ENCODE results near the gene TMEM53. TPM values are rescaled to one million over a fixed set of nuclear protein-coding genes. Genes with fewer than 3 reads are reported as not detected.
A peak's percentile ranks its signal among the peaks of the same experiment; 100 is the strongest.

TMEM53 gene
- total RNA-seq, 2 experiments from 2014 or later = 4.5 to 4.9 TPM

DNA sequence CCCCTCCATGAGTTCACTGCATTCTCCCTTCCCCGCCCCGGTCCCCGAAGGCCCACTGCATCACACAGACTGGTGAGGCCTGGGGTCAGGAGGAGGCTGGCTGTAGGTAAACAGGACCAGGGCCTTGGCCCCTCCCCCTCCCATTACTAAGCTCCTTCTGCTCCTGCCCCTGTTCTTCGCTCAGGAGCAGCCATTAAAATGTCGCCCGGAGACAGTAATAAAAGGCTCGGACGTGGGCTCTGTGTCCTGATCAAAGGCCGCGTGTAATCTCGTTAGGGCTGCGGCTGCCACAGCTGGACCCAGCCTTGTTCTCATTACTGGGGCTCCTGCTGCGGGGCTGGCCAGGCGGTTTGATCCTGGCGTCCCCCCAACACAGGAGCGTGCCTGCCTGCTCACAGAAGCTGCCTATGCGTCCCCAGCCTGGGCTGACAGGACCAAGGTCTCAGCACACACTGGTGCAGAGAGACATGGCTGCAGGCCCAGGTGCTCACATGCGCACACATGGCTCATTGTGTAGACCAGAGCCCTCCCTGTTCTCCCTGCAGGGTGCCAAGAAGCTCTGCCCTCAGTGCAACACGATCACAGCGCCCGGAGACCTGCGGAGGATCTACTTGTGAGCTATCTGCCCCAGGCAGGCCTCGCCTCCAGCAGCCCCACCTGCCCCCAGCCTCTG is 24.0 kb downstream of the TMEM53 start:
- Mint-ChIP-seq H3K9me3 (no peaks in the 10 kb centered on the region), H3K36me3 (ENCODE audit: low read depth) (peaks cover 9% of the 10 kb centered on the region), H3K4me1 (ENCODE audit: low read depth) (no peaks in the 10 kb centered on the region), H3K27me3 (ENCODE audit: low read depth) (no peaks in the 10 kb centered on the region), H3K4me3 (no peak overlapping the region), H3K27ac (no peak overlapping the region)
- intact Hi-C loops (cut with micrococcal nuclease) = no loop called here
- DNase-seq = no peak
- CTCF ChIA-PET = interaction anchor here (0.6 to 4.3 kb wide), 4 partner anchors 14 to 78 kb away, joined by 3 to 135 read pairs (median 26); no protein-coding TSS in a partner anchor

GRCh38 chr1:44649788-44650158 is 24.5 kb downstream of the TMEM53 start:
- H3K9me3 Mint-ChIP-seq = no peaks in the 10 kb centered on the region
- no peak for DNase-seq
- intact Hi-C loops (cut with micrococcal nuclease) = no loop called here
- no peak overlapping the region for H3K27ac Mint-ChIP-seq
- no peak overlapping the region for H3K4me3 Mint-ChIP-seq
- peaks cover 12% of the 10 kb centered on the region for H3K36me3 Mint-ChIP-seq (ENCODE audit: low read depth)
- H3K27me3 Mint-ChIP-seq (ENCODE audit: low read depth) = no peaks in the 10 kb centered on the region
- H3K4me1 Mint-ChIP-seq (ENCODE audit: low read depth) = no peaks in the 10 kb centered on the region
- CTCF ChIA-PET = interaction anchor here (4.1 to 4.3 kb wide), 2 partner anchors 13 to 77 kb away, joined by 47 to 135 read pairs; no protein-coding TSS in a partner anchor

- no peaks in the 10 kb centered on the region for H3K4me1 Mint-ChIP-seq (ENCODE audit: low read depth)
- H3K27me3 Mint-ChIP-seq (ENCODE audit: low read depth) = no peaks in the 10 kb centered on the region
- CTCF ChIA-PET = no interaction called here
- H3K9me3 Mint-ChIP-seq = no peaks in the 10 kb centered on the region
- H3K36me3 Mint-ChIP-seq (ENCODE audit: low read depth) = peaks cover 15% of the 10 kb centered on the region
- no peak for DNase-seq
- no peak overlapping the region for H3K4me3 Mint-ChIP-seq
- intact Hi-C loops (cut with micrococcal nuclease) = no loop called here
- H3K27ac Mint-ChIP-seq = no peak overlapping the region
These were observed 25.6 kb downstream of the TMEM53 start for GRCh38 chr1:44648529-44649250.

GRCh38 chr1:44647896-44648295 is 26.4 kb downstream of the TMEM53 start:
- Mint-ChIP-seq H3K27ac (no peak overlapping the region), H3K36me3 (ENCODE audit: low read depth) (peaks cover 15% of the 10 kb centered on the region)
- no peak for DNase-seq

DNA sequence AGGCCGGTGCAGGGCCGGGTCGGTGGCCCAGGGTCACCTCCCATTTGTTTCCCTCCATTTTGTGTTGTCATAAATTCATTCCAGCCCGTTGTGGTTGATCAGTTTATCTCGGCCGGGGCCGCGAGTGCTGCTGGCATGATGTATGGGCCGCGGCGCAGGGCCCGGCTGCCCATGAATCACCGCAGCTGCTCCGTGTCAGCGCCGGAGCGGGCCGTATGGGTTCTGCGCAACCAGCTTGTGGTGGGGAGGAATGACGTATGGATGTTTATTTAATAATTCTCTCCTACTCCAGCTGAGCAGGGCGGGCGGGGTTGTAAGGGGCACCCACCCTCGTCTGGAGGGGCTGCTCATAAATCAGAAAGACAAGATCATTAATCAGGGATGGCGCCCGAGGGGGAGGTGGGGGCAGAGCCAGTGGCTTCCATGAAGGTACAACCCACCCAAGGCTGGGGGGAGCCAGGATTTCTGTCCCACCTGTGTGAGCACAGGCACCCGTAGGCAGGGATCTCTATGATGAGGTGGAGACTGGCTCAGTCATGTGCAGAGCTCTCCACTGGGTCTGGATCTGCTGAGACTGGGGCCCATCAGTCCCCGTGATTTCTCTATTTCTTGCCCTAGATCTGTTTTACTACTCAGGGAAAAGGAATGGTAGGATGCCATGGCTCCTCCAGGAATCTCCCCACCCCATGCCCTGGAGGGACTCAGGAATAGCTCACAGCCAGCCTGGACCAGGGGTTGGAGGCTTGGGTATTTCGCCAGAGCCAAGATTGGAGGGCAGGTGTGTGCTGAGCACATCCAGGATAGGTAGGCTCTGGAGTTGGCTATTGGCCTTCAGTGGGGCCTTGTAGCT is 27.8 kb downstream of the TMEM53 start:
- peaks cover 15% of the 10 kb centered on the region for H3K36me3 Mint-ChIP-seq (ENCODE audit: low read depth)
- CTCF ChIA-PET = interaction anchor here (0.6 to 1.0 kb wide), 4 partner anchors 12 to 353 kb away, joined by 3 to 6 read pairs (median 4); no protein-coding TSS in a partner anchor
- intact Hi-C loops (cut with micrococcal nuclease) = no loop called here
- H3K4me1 Mint-ChIP-seq (ENCODE audit: low read depth) = no peaks in the 10 kb centered on the region
- H3K4me3 Mint-ChIP-seq = no peak overlapping the region
- no peak overlapping the region for H3K27ac Mint-ChIP-seq
- H3K27me3 Mint-ChIP-seq (ENCODE audit: low read depth) = no peaks in the 10 kb centered on the region
- DNase-seq = no peak
- H3K9me3 Mint-ChIP-seq = no peaks in the 10 kb centered on the region

More at GRCh38 chr1:44647896-44648295, 26.4 kb downstream of the TMEM53 start:
- CTCF ChIA-PET = no interaction called here
- Mint-ChIP-seq H3K4me3 (no peak overlapping the region), H3K27me3 (ENCODE audit: low read depth) (no peaks in the 10 kb centered on the region), H3K9me3 (no peaks in the 10 kb centered on the region), H3K4me1 (ENCODE audit: low read depth) (no peaks in the 10 kb centered on the region)
- intact Hi-C loops (cut with micrococcal nuclease) = no loop called here

GRCh38 chr1:44645476-44646244 is 28.6 kb downstream of the TMEM53 start:
- Mint-ChIP-seq H3K4me3 (no peak overlapping the region), H3K27ac (no peak overlapping the region), H3K9me3 (no peaks in the 10 kb centered on the region), H3K4me1 (ENCODE audit: low read depth) (no peaks in the 10 kb centered on the region), H3K27me3 (ENCODE audit: low read depth) (no peaks in the 10 kb centered on the region), H3K36me3 (ENCODE audit: low read depth) (peaks cover 15% of the 10 kb centered on the region)
- CTCF ChIA-PET = no interaction called here
- DNase-seq = no peak
- intact Hi-C loops (cut with micrococcal nuclease) = no loop called here

DNA sequence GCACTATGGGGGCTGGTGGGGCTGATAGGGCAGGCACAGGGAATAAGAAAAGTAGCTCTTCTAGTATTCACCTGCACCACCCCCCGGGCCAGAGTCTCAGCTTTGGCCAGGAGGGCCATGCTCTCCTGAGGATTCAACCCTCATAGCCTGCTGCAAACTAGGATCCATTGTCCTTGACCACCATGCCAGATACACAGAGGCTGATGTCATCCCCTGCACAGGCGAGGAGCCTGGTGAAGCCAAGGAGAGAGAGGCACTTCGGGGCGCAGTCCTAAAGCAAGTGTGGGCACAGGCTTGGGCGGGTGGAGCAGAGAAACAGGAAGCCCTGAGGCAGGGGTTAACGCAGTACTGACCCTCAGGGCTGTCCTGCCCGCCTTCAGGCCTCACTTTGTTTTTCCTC is 29.5 kb downstream of the TMEM53 start:
- no peak for DNase-seq
- intact Hi-C loops (cut with micrococcal nuclease) = no loop called here
- Mint-ChIP-seq H3K4me3 (no peak overlapping the region), H3K4me1 (ENCODE audit: low read depth) (no peaks in the 10 kb centered on the region), H3K27me3 (ENCODE audit: low read depth) (no peaks in the 10 kb centered on the region), H3K27ac (no peak overlapping the region), H3K36me3 (ENCODE audit: low read depth) (peaks cover 13% of the 10 kb centered on the region), H3K9me3 (no peaks in the 10 kb centered on the region)
- CTCF ChIA-PET = interaction anchor here (0.5 kb wide), 1 partner anchor 13 kb away, joined by 3 read pairs; no protein-coding TSS in a partner anchor

GRCh38 chr1:44643721-44644334 is 30.5 kb downstream of the TMEM53 start:
- DNase-seq = no peak
- H3K27me3 Mint-ChIP-seq (ENCODE audit: low read depth) = no peaks in the 10 kb centered on the region
- peaks cover 10% of the 10 kb centered on the region for H3K36me3 Mint-ChIP-seq (ENCODE audit: low read depth)
- intact Hi-C loops (cut with micrococcal nuclease) = no loop called here
- no peak overlapping the region for H3K4me3 Mint-ChIP-seq
- no peak overlapping the region for H3K27ac Mint-ChIP-seq
- no peaks in the 10 kb centered on the region for H3K9me3 Mint-ChIP-seq
- no peaks in the 10 kb centered on the region for H3K4me1 Mint-ChIP-seq (ENCODE audit: low read depth)
- CTCF ChIA-PET = interaction anchor here (16.2 kb wide), 1 partner anchor 8 kb away, joined by 135 read pairs; no protein-coding TSS in a partner anchor

DNA sequence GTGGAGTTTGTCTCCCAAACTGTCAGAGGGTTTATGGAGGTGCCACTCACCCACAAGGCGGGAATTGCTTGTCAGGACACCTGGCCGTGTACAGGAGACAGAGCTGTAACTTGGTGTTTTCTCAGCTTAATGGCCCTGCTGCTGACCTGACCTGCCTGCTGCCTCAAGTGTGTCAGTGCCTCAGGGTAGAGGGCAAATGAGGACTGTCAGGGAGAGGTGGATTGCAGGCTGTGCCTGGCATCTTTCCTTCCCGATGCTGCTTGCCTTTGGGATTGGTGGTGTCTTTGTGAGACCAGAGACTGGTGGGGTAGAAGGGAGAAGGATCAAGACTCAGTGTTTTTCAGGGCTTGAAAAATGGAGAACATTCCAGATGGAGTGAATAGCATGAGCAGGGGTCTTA is 31.4 kb downstream of the TMEM53 start:
- intact Hi-C loops (cut with micrococcal nuclease) = no loop called here
- no peaks in the 10 kb centered on the region for H3K9me3 Mint-ChIP-seq
- no peaks in the 10 kb centered on the region for H3K27me3 Mint-ChIP-seq (ENCODE audit: low read depth)
- CTCF ChIA-PET = interaction anchor here (16.2 kb wide), 1 partner anchor 9 kb away, joined by 135 read pairs; no protein-coding TSS in a partner anchor
- no peaks in the 10 kb centered on the region for H3K4me1 Mint-ChIP-seq (ENCODE audit: low read depth)
- no peak for DNase-seq
- peaks cover 8% of the 10 kb centered on the region for H3K36me3 Mint-ChIP-seq (ENCODE audit: low read depth)
- no peak overlapping the region for H3K4me3 Mint-ChIP-seq
- H3K27ac Mint-ChIP-seq = no peak overlapping the region

GRCh38 chr1:44642255-44642654 is 32.0 kb downstream of the TMEM53 start:
- Mint-ChIP-seq H3K27ac (peak overlapping the region; percentile 37), H3K36me3 (ENCODE audit: low read depth) (peaks cover 8% of the 10 kb centered on the region), H3K4me1 (ENCODE audit: low read depth) (no peaks in the 10 kb centered on the region), H3K27me3 (ENCODE audit: low read depth) (no peaks in the 10 kb centered on the region), H3K9me3 (no peaks in the 10 kb centered on the region), H3K4me3 (no peak overlapping the region)
- no peak for DNase-seq
- CTCF ChIA-PET = interaction anchor here (0.7 to 16.2 kb wide), 3 partner anchors 9 to 15 kb away, joined by 4 to 135 read pairs (median 7); no protein-coding TSS in a partner anchor
- intact Hi-C loops (cut with micrococcal nuclease) = no loop called here
